Astrocyte (in vitro differentiated cells and primary cell): ENCODE results near the gene EPHA6. TPM values are rescaled to one million over a fixed set of nuclear protein-coding genes. Genes with fewer than 3 reads are reported as not detected.

Experiments used
- DNase-seq: peaks from one replicate; pipeline ENCODE4 v3.0.0-alpha.2; 2010; ENCODE audit warnings: low read depth
- FAIRE-seq: peaks from 2 replicates; lab custom pipeline; 2011; peaks lifted over from hg19 to GRCh38; lab: Jason Lieb, UNC
- H2AFZ ChIP-seq: 2 replicates; pipeline ENCODE4 v1.6.0; 2012; ENCODE audit warnings: low read depth, low read length, inconsistent platforms
- H3K27ac ChIP-seq: 2 replicates; pipeline ENCODE4 v1.5.1; 2011; ENCODE audit warnings: low read depth, low read length, inconsistent platforms
- H3K27me3 ChIP-seq: 2 replicates; pipeline ENCODE4 v1.6.0; 2011; ENCODE audit warnings: low read length, inconsistent platforms; ENCODE audit not compliant: insufficient read depth
- H3K36me3 ChIP-seq: 2 replicates; pipeline ENCODE4 v1.5.1; 2011; ENCODE audit warnings: low read length, inconsistent platforms; ENCODE audit not compliant: insufficient read depth
- H3K4me1 ChIP-seq: 2 replicates; pipeline ENCODE4 v1.5.1; 2011; ENCODE audit warnings: low read length, inconsistent platforms; ENCODE audit not compliant: insufficient read depth
- H3K4me2 ChIP-seq: 2 replicates; pipeline ENCODE4 v1.6.0; 2012; ENCODE audit warnings: low read length, inconsistent platforms
- H3K4me3 ChIP-seq: 2 replicates; pipeline ENCODE4 v1.5.1; 2011; ENCODE audit warnings: low read depth, mild to moderate bottlenecking, low read length, inconsistent platforms; ENCODE audit not compliant: insufficient read depth
- H3K79me2 ChIP-seq: 2 replicates; pipeline ENCODE4 v1.6.0; 2012; ENCODE audit warnings: mild to moderate bottlenecking, low read length, inconsistent platforms; ENCODE audit not compliant: insufficient read depth
- H3K9ac ChIP-seq: 2 replicates; pipeline ENCODE4 v1.6.0; 2012; ENCODE audit warnings: mild to moderate bottlenecking, low read length, inconsistent platforms
- H3K9me3 ChIP-seq: 2 replicates; pipeline ENCODE4 v1.5.1; 2012; ENCODE audit warnings: low read depth, mild to moderate bottlenecking, low read length, inconsistent platforms; ENCODE audit not compliant: insufficient read depth
- H4K20me1 ChIP-seq: 2 replicates; pipeline ENCODE4 v1.6.0; 2012; ENCODE audit warnings: low read length, inconsistent platforms; ENCODE audit not compliant: insufficient read depth
- H3K27ac Mint-ChIP-seq: one replicate; pipeline ENCODE4 v1.8.0; 2021; ENCODE audit warnings: mild to moderate bottlenecking, mixed read lengths; ENCODE audit not compliant: unreplicated experiment
- H3K27me3 Mint-ChIP-seq: one replicate; pipeline ENCODE4 v1.8.0; 2021; ENCODE audit warnings: low read depth, mixed read lengths; ENCODE audit not compliant: unreplicated experiment
- H3K36me3 Mint-ChIP-seq: one replicate; pipeline ENCODE4 v1.8.0; 2021; ENCODE audit warnings: low read depth, mixed read lengths; ENCODE audit not compliant: unreplicated experiment
- H3K4me1 Mint-ChIP-seq: one replicate; pipeline ENCODE4 v1.8.0; 2021; ENCODE audit warnings: low read depth, mixed read lengths; ENCODE audit not compliant: unreplicated experiment
- H3K4me3 Mint-ChIP-seq: one replicate; pipeline ENCODE4 v1.8.0; 2021; ENCODE audit warnings: mild to moderate bottlenecking, moderate library complexity, mixed read lengths; ENCODE audit not compliant: unreplicated experiment
- H3K9me3 Mint-ChIP-seq: one replicate; pipeline ENCODE4 v1.8.0; 2021; ENCODE audit warnings: mild to moderate bottlenecking, mixed read lengths; ENCODE audit not compliant: unreplicated experiment
- EZH2 ChIP-seq: IDR thresholded peaks from 2 replicates; pipeline ENCODE4 v1.6.1; 2012; ENCODE audit warnings: mild to moderate bottlenecking, low read length, inconsistent platforms; ENCODE audit not compliant: insufficient read depth
- total RNA-seq: library from RNA; stranded (reverse); gene quantifications from 2 replicates; pipeline ENCODE4 v1.2.1, GENCODE V29; 2021
- TF ChIP-seq, protein P1 (sequence below): IDR thresholded peaks from 2 replicates; pipeline ENCODE4 v1.5.1; 2011; ENCODE audit warnings: low read depth, mild to moderate bottlenecking, inconsistent platforms, low read length, moderate library complexity; ENCODE audit not compliant: insufficient read depth

The EPHA6 gene
- total RNA-seq, 1 donor from 2014 or later = 1.7 TPM

DNA sequence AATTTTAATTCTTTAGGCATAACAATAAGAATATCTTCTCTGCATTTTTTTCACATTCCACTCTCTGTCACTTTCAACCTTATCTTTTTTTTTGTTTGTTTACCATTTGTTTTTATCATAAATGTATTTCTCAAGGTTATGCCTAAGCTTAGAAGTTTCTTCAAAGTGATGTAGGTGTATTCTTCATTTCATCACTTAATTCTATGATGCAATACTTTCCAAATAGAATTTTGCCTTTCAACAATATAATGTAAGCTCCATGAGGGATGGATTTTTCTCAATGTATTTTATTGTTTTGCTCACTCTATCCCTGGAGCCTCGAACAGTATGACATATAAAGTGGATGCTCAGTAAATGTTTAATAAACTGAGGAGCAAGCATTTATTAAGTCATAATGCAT lies 444.9 kb downstream of the EPHA6 start:
- Histone ChIP-seq H3K27ac (no peak overlapping the region), H3K36me3 (no peaks in the 10 kb centered on the region), H3K9me3 (no peaks in the 10 kb centered on the region), H3K27me3 (no peaks in the 10 kb centered on the region), H3K4me1 (no peaks in the 10 kb centered on the region), H3K4me3 (no peak overlapping the region), H3K9ac (no peak overlapping the region), H3K4me2 (no peak overlapping the region), H4K20me1 (no peaks in the 10 kb centered on the region), H3K79me2 (no peaks in the 10 kb centered on the region), H2AFZ (no peak overlapping the region)
- Mint-ChIP-seq H3K27ac (no peak overlapping the region), H3K36me3 (no peaks in the 10 kb centered on the region), H3K4me3 (no peak overlapping the region), H3K4me1 (no peaks in the 10 kb centered on the region), H3K27me3 (no peaks in the 10 kb centered on the region), H3K9me3 (no peaks in the 10 kb centered on the region)
- DNase-seq (no peak), FAIRE-seq (no peak)
- TF ChIP-seq, protein P1, sequence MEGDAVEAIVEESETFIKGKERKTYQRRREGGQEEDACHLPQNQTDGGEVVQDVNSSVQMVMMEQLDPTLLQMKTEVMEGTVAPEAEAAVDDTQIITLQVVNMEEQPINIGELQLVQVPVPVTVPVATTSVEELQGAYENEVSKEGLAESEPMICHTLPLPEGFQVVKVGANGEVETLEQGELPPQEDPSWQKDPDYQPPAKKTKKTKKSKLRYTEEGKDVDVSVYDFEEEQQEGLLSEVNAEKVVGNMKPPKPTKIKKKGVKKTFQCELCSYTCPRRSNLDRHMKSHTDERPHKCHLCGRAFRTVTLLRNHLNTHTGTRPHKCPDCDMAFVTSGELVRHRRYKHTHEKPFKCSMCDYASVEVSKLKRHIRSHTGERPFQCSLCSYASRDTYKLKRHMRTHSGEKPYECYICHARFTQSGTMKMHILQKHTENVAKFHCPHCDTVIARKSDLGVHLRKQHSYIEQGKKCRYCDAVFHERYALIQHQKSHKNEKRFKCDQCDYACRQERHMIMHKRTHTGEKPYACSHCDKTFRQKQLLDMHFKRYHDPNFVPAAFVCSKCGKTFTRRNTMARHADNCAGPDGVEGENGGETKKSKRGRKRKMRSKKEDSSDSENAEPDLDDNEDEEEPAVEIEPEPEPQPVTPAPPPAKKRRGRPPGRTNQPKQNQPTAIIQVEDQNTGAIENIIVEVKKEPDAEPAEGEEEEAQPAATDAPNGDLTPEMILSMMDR = no peak
- TF ChIP-seq EZH2 = no peak

DNA sequence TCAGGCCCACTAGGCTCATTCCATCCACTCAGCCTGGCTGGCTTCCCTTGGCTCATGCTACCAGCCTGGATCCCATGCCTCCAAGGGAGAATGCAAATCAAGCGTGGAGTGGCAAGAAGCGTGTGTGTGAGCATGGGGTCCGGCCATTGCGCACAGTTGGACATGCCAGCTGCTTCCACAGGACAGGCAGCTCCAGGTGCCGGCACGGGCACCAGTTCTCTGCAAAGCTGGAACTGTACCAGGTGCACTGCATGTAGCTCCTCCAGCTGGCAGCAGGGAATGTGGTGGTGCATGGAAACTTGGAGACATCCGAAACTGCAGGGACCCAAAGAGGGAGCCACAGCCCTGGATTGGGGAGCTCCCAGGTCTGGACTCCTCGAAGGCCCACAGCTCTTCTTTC lies 449.8 kb downstream of the EPHA6 start:
- no peak for FAIRE-seq

More for the DNA sequence above, 449.8 kb downstream of the EPHA6 start:
- Histone ChIP-seq H3K9ac (no peak overlapping the region), H3K27me3 (no peaks in the 10 kb centered on the region), H4K20me1 (no peaks in the 10 kb centered on the region), H3K79me2 (no peaks in the 10 kb centered on the region), H3K4me2 (no peak overlapping the region), H3K36me3 (no peaks in the 10 kb centered on the region), H3K27ac (no peak overlapping the region), H3K9me3 (no peaks in the 10 kb centered on the region), H2AFZ (no peak overlapping the region), H3K4me3 (no peak overlapping the region), H3K4me1 (no peaks in the 10 kb centered on the region)
- H3K36me3 Mint-ChIP-seq = no peaks in the 10 kb centered on the region
- no peak overlapping the region for H3K4me3 Mint-ChIP-seq
- H3K27me3 Mint-ChIP-seq = peaks cover 2% of the 10 kb centered on the region
- no peak for TF ChIP-seq EZH2
- TF ChIP-seq, protein P1 = no peak
- no peak for DNase-seq
- no peak overlapping the region for H3K27ac Mint-ChIP-seq
- no peaks in the 10 kb centered on the region for H3K4me1 Mint-ChIP-seq
- no peaks in the 10 kb centered on the region for H3K9me3 Mint-ChIP-seq
